ENCODE results near the gene PIGW.

- no peak for TF ChIP-seq CTCF (IDR thresholded peaks at IDR 0.05; ENCODE audit: low read length)
- no peak for TF ChIP-seq EZH2phosphoT487 (IDR thresholded peaks at IDR 0.05; ENCODE audit: low read length)
- TF ChIP-seq EZH2 (optimal IDR thresholded peaks at IDR 0.05; ENCODE audit: low read depth, low read length): no peak
Observed at GRCh38 chr17:36523113-36523512, 11.7 kb upstream of the PIGW start.
